Measurements from ENCODE around the gene APOBEC3F.

DNA sequence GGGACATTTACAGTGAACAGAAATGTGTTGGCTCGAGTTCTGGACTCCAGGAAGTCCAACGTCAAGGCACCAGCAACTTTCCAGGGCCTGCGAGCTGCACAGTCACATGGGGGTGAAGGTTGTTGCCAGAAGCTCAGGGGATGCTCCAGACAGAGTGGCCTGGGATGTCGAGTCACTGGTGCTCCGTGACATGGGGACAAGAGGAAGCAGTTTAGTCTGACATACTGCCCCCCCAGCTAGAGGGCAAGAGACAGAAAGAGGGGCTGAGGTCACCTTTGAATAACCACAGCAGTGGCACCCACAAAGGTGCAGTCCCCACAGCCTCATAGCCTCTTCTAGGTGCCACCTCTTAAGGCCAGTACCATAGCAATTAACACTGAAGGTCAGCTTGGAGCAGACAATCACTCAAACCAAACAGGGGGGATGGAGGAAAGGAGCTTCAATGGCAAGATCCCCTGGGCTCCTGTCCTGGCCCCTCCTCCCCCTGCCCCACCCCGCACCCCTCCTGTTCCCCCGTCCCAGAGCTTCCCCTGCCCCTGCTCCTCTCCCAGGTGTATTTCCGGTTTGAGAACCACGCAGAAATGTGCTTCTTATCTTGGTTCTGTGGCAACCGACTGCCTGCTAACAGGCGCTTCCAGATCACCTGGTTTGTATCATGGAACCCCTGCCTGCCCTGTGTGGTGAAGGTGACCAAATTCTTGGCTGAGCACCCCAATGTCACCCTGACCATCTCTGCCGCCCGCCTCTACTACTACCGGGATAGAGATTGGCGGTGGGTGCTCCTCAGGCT is 15.9 kb upstream of the APOBEC3F start:
- TF ChIP-seq CTCF (IDR thresholded peaks at IDR 0.05), result no peak
- no peak for TF ChIP-seq POLR2AphosphoS5 (IDR thresholded peaks at IDR 0.05)
